GM10266 (cell line): ENCODE measurements around the gene NPNT.

Source experiments
- DNase-seq: peaks from one replicate; pipeline ENCODE4 v3.0.0; 2012; ENCODE audit errors: extremely low spot score
- CTCF ChIP-seq: IDR thresholded peaks from 2 replicates; pipeline ENCODE4 v1.5.1; 2012; ENCODE audit warnings: mild to moderate bottlenecking, low read depth; ENCODE audit not compliant: control insufficient read depth, insufficient read depth; ENCODE audit errors: missing control alignments

Gene NPNT

GRCh38 chr4:105952591-105952990 is 57.3 kb downstream of the NPNT start:
- no peak for DNase-seq
- no peak for TF ChIP-seq CTCF

GRCh38 chr4:105956569-105956968 is 61.3 kb downstream of the NPNT start:
- no peak for TF ChIP-seq CTCF
- no peak for DNase-seq

DNA sequence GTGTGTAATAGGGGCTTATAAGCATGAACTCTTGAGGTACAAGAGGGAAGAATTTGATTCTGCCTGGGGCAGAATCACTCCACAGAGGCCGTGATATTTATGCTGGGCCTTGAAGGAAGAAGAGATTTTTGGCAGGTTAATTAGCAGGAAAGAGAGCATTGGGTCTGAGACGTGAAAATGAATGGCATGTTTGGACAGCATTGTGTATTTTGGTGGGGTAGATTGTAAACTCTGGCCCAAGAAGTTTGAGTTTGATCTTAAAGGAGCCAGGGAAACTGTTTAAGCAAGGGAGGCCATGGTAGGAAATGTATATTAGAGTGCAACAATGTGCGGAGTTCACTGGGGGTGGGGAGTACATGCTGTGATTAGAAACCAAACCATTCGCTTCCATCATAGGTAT is 62.4 kb downstream of the NPNT start:
- TF ChIP-seq CTCF = no peak
- no peak for DNase-seq

DNA sequence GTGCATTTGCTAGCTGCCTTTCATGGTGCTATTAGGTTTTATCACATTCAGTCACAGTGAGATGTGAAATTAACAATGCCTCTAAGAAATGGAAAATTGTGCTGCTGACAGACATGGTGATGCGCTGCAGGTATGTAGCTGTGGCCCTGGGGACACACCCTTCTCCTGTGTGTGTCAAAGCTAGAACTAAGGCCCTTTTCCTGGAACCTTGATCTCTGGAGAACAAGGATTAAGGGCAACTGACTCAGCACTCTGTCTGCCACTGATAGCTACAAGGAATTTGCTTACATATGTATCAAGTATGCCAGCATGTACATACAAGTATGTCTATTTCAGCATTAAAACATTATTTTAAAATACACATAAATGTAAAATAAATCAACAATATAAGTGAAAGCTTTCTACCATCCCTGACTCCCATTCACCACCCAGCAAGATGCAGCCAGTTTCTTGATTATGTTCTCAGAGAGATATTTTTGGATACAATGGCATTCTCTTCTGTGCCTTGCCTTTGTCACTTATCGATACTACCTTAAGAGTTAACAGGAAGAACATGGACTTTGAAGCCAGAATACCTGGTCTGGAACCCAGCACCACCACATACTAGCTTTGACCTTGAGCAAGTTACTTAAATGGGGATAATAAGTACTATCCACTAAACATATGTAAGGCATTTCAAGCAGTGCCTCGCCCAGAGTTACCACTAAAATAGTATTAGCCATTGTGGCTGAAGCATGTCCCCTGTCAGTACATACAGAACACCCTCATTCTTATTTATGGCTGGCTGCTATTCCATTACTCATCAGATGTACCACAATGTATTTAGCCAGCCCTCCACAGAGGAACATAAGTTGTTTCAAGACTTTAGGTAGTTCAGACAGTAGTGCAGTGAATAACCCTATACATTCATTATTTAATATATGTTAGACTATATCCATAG is 68.5 kb downstream of the NPNT start:
- no peak for TF ChIP-seq CTCF
- DNase-seq = no peak

GRCh38 chr4:105965183-105965800 is 70.0 kb downstream of the NPNT start:
- no peak for TF ChIP-seq CTCF
- no peak for DNase-seq

GRCh38 chr4:105966051-105966450 is 70.8 kb downstream of the NPNT start:
- no peak for DNase-seq
- no peak for TF ChIP-seq CTCF
